GM21737 (cell line): Measurements from ENCODE around the gene FXYD2.

Experiments used
- ATAC-seq: cut with Tn5 transposase; IDR thresholded peaks from one replicate; pipeline ENCODE4 v1.9.1; 2021; ENCODE audit warnings: mild to moderate bottlenecking, moderate library complexity; ENCODE audit not compliant: unreplicated experiment

Gene FXYD2

GRCh38 chr11:117805045-117805444 is 19.5 kb downstream of the FXYD2 start:
- no peak for ATAC-seq

- no peak for ATAC-seq
These were observed 20.6 kb downstream of the FXYD2 start for GRCh38 chr11:117803896-117804295.

GRCh38 chr11:117799634-117800033 is 24.9 kb downstream of the FXYD2 start:
- no peak for ATAC-seq

GRCh38 chr11:117796872-117797529 is 27.5 kb downstream of the FXYD2 start, which contains the start of gene DSCAML1:
Gene DSCAML1, minus strand, starts transcription at chr11:117797216. Its CDS starts 137 bp downstream, at chr11:117797079.
- no peak for ATAC-seq

- ATAC-seq = no peak
These were observed 28.1 kb downstream of the FXYD2 start for GRCh38 chr11:117796456-117796871.

GRCh38 chr11:117795638-117796455 is 28.7 kb downstream of the FXYD2 start:
- ATAC-seq = no peak

GRCh38 chr11:117794772-117795629 is 29.5 kb downstream of the FXYD2 start:
- ATAC-seq = no peak

- ATAC-seq = no peak
These were observed 30.4 kb downstream of the FXYD2 start for GRCh38 chr11:117794135-117794534.

GRCh38 chr11:117793583-117793982 is 31.0 kb downstream of the FXYD2 start:
- no peak for ATAC-seq

GRCh38 chr11:117792992-117793391 is 31.6 kb downstream of the FXYD2 start:
- no peak for ATAC-seq

GRCh38 chr11:117792241-117792640 is 32.3 kb downstream of the FXYD2 start:
- ATAC-seq = no peak

GRCh38 chr11:117790279-117790678 is 34.3 kb downstream of the FXYD2 start:
- ATAC-seq = no peak

GRCh38 chr11:117789241-117789640 is 35.3 kb downstream of the FXYD2 start:
- no peak for ATAC-seq

- no peak for ATAC-seq
These were observed 38.2 kb downstream of the FXYD2 start for GRCh38 chr11:117786135-117786870.

GRCh38 chr11:117782101-117782500 is 42.4 kb downstream of the FXYD2 start:
- no peak for ATAC-seq

GRCh38 chr11:117781627-117782026 is 42.9 kb downstream of the FXYD2 start:
- ATAC-seq = no peak

- ATAC-seq = no peak
These were observed 44.1 kb downstream of the FXYD2 start for GRCh38 chr11:117780456-117780855.

GRCh38 chr11:117774553-117774952 is 50.0 kb downstream of the FXYD2 start:
- no peak for ATAC-seq

- no peak for ATAC-seq
These were observed 52.2 kb downstream of the FXYD2 start for GRCh38 chr11:117772360-117772759.

- ATAC-seq = no peak
These were observed 52.7 kb downstream of the FXYD2 start for GRCh38 chr11:117771841-117772240.

- ATAC-seq = no peak
These were observed 53.3 kb downstream of the FXYD2 start for GRCh38 chr11:117771197-117771596.
